Liver (tissue), 9 donors: Measurements from ENCODE around the gene PPT2. TPM values are rescaled to one million over a fixed set of nuclear protein-coding genes. Genes with fewer than 3 reads are reported as not detected.

ENCODE experiments used
- DNase-seq: peaks from one replicate; pipeline ENCODE4 v3.0.0-alpha.2; 2017; ENCODE audit warnings: low spot score
- H3K27ac ChIP-seq, 2 donors: one replicate each; pipeline ENCODE4 v1.7.0; 2013; ENCODE audit warnings: inconsistent platforms in 2 of 2, low read length in 2 of 2, control low read depth in 1 of 2, low read depth in 1 of 2, mild to moderate bottlenecking in 1 of 2
- H3K27me3 ChIP-seq, 4 donors: one replicate each; pipeline versions ENCODE4 v1.6.1 to v1.7.0; 2013; ENCODE audit warnings: low read length in 3 of 4, inconsistent platforms in 1 of 4, mild to moderate bottlenecking in 1 of 4, moderate library complexity in 1 of 4; ENCODE audit not compliant: control insufficient read depth in 4 of 4, insufficient read depth in 4 of 4
- H3K36me3 ChIP-seq, 4 donors: one replicate each; pipeline versions ENCODE4 v1.6.1 to v1.7.0; 2013; ENCODE audit warnings: low read length in 3 of 4, mild to moderate bottlenecking in 3 of 4, low read depth in 1 of 4, moderate library complexity in 1 of 4; ENCODE audit not compliant: control insufficient read depth in 4 of 4, insufficient read depth in 3 of 4
- H3K4me1 ChIP-seq, 4 donors: one replicate each; pipeline versions ENCODE4 v1.6.1 to v1.7.0; 2013; ENCODE audit warnings: low read length in 3 of 4, mild to moderate bottlenecking in 3 of 4, moderate library complexity in 1 of 4; ENCODE audit not compliant: control insufficient read depth in 4 of 4, insufficient read depth in 4 of 4
- H3K4me3 ChIP-seq, 3 donors: one replicate each; pipeline versions ENCODE4 v1.6.1 to v1.7.0; 2013; ENCODE audit warnings: low read length in 3 of 3, control low read depth in 1 of 3, low read depth in 1 of 3, mild to moderate bottlenecking in 1 of 3
- H3K9ac ChIP-seq, 2 donors: one replicate each; pipeline ENCODE4 v1.7.0; 2013; ENCODE audit warnings: low read length in 2 of 2, mild to moderate bottlenecking in 2 of 2, moderate library complexity in 2 of 2, control low read depth in 1 of 2, low read depth in 1 of 2
- H3K9me3 ChIP-seq, 4 donors: one replicate each; pipeline versions ENCODE4 v1.6.1 to v1.7.0; 2013; ENCODE audit warnings: low read length in 3 of 4; ENCODE audit not compliant: control insufficient read depth in 4 of 4
- EGR1 ChIP-seq, 2 donors: IDR thresholded peaks; 2 replicates each; pipeline ENCODE4 v1.6.1; 2016 to 2018; ENCODE audit warnings: antibody characterized with exemption in 2 of 2, low read depth in 2 of 2
- GABPA ChIP-seq, 2 donors: IDR thresholded peaks in 1 of 2; conservative IDR thresholded peaks in 1 of 2; 2 replicates each; pipeline ENCODE4 v1.6.1; 2016; ENCODE audit warnings: antibody characterized with exemption in 2 of 2, mild to moderate bottlenecking in 1 of 2, moderate library complexity in 1 of 2
- HNF4G ChIP-seq: IDR thresholded peaks from 2 replicates; pipeline ENCODE4 v1.6.1; 2016; ENCODE audit warnings: antibody characterized with exemption
- MAX ChIP-seq: IDR thresholded peaks from 2 replicates; pipeline ENCODE4 v1.6.1; 2016; ENCODE audit warnings: antibody characterized with exemption
- REST ChIP-seq: IDR thresholded peaks from 2 replicates; pipeline ENCODE4 v1.6.1; 2016; ENCODE audit warnings: antibody characterized with exemption, mild to moderate bottlenecking
- RXRA ChIP-seq, 2 donors: IDR thresholded peaks; 2 replicates each; pipeline ENCODE4 v1.6.1; 2017 to 2018; ENCODE audit warnings: antibody characterized with exemption in 2 of 2, mild to moderate bottlenecking in 1 of 2
- YY1 ChIP-seq: IDR thresholded peaks from 2 replicates; pipeline ENCODE4 v1.6.1; 2016; ENCODE audit warnings: antibody characterized with exemption, mild to moderate bottlenecking
- ZBTB33 ChIP-seq: IDR thresholded peaks from 2 replicates; pipeline ENCODE4 v1.6.1; 2016; ENCODE audit warnings: antibody characterized with exemption
- WGBS: extraction: QIAGEN DNeasy Blood & Tissue Kit; methylation state at CpG from one replicate; pipeline ENCODE4 v1.1.7; 2013; 5-methylcytosine and 5-hydroxymethylcytosine counted together
- polyA plus RNA-seq, 2 donors: library from polyadenylated mRNA; stranded (reverse) in 1 of 2; unstranded in 1 of 2; fragments of 200-250 nt in 1 of 2; fragments of >200 nt in 1 of 2; fragmentation: Nextera tagmentation in 1 of 2; extraction: Ambion mirVana in 1 of 2; gene quantifications; one replicate each; pipeline versions ENCODE4 v1.2.1 to v1.2.3, GENCODE V29; 2013 to 2015
- total RNA-seq, 2 donors: library from RNA; depleted of rRNA; stranded (reverse); fragments of >200 nt; gene quantifications; one replicate each; pipeline ENCODE4 v1.2.3, GENCODE V29; 2014
- donor health status: healthy.
- donor health status: healthy.
- donor health status: healthy.
- donor health status: healthy.
- donor health status: healthy.

Gene PPT2
- total and polyA plus RNA-seq, 4 donors = 7.6 to 47.4 (median 15.1) TPM

GRCh38 chr6:32183483-32184083 lies 29.6 kb downstream of the PPT2 start (continued):
- no peak for TF ChIP-seq REST

GRCh38 chr6:32184084-32184640 lies 30.2 kb downstream of the PPT2 start, which contains the start of gene AGER:
TSS of gene AGER (minus strand) at chr6:32184253. CDS start at chr6:32184222, 31 bp downstream.
- Histone ChIP-seq H3K36me3 (peaks cover 0 to 35% (median 19%) of the 10 kb centered on the region in 4 donors), H3K9ac (no peak within 1 kb of the TSS), H3K4me1 (peaks cover 5 to 23% (median 16%) of the 10 kb centered on the region in 4 donors), H3K4me3 (no peak within 1 kb of the TSS), H3K27me3 (no peaks in the 10 kb centered on the region), H3K27ac (peak within 1 kb of the TSS in 1 of 2 donors; percentile 25), H3K9me3 (no peaks in the 10 kb centered on the region)
- 86% methylated on average over 6 of the region's 6 CpGs for WGBS
- DNase-seq = no peak
- TF ChIP-seq REST = no peak
- TF ChIP-seq HNF4G = no peak
- TF ChIP-seq EGR1 (IDR thresholded peaks at IDR 0.05; ENCODE audit: low read depth in 2 of 2) = no peak
- TF ChIP-seq RXRA (IDR thresholded peaks at IDR 0.05) = no peak
- no peak for TF ChIP-seq YY1
- no peak for TF ChIP-seq ZBTB33
- TF ChIP-seq GABPA (IDR thresholded peaks at IDR 0.05 in 1 of 2, conservative IDR thresholded peaks at IDR 0.05 in 1 of 2) = no peak
- TF ChIP-seq MAX = no peak
